ENCODE results near the gene TRIM37. TPM values are rescaled to one million over a fixed set of nuclear protein-coding genes. Genes with fewer than 3 reads are reported as not detected.

TRIM37 gene
- total RNA-seq, 1 donor from 2014 or later: 27.7 TPM

- no peak overlapping the region for H3K4me3 Mint-ChIP-seq
- no peaks in the 10 kb centered on the region for H3K4me1 Mint-ChIP-seq (ENCODE audit: low read depth)
- H3K36me3 Mint-ChIP-seq (ENCODE audit: low read depth): peaks cover 19% of the 10 kb centered on the region
- intact Hi-C loops (cut with micrococcal nuclease): no loop called here
- H3K27me3 Mint-ChIP-seq (ENCODE audit: insufficient read depth): no peaks in the 10 kb centered on the region
- no peak for DNase-seq (ENCODE audit: low spot score)
- H3K27ac Mint-ChIP-seq: no peak overlapping the region
- H3K9me3 Mint-ChIP-seq: no peaks in the 10 kb centered on the region
Measured at GRCh38 chr17:59056857-59057256, 49.8 kb downstream of the TRIM37 start.

GRCh38 chr17:59049798-59050197 is 56.9 kb downstream of the TRIM37 start:
- intact Hi-C loops (cut with micrococcal nuclease): no loop called here
- Mint-ChIP-seq H3K27me3 (ENCODE audit: insufficient read depth) (no peaks in the 10 kb centered on the region), H3K4me1 (ENCODE audit: low read depth) (no peaks in the 10 kb centered on the region), H3K9me3 (no peaks in the 10 kb centered on the region), H3K27ac (no peak overlapping the region), H3K36me3 (ENCODE audit: low read depth) (peaks cover 19% of the 10 kb centered on the region), H3K4me3 (no peak overlapping the region)
- DNase-seq (ENCODE audit: low spot score): no peak

- Mint-ChIP-seq H3K36me3 (ENCODE audit: low read depth) (peaks cover 15% of the 10 kb centered on the region), H3K9me3 (no peaks in the 10 kb centered on the region), H3K4me1 (ENCODE audit: low read depth) (no peaks in the 10 kb centered on the region), H3K27ac (no peak overlapping the region), H3K27me3 (ENCODE audit: insufficient read depth) (no peaks in the 10 kb centered on the region), H3K4me3 (no peak overlapping the region)
- no peak for DNase-seq (ENCODE audit: low spot score)
- intact Hi-C loops (cut with micrococcal nuclease): no loop called here
Measured at GRCh38 chr17:59047616-59048015, 59.1 kb downstream of the TRIM37 start.

GRCh38 chr17:59046192-59046591 is 60.5 kb downstream of the TRIM37 start:
- no peak overlapping the region for H3K4me3 Mint-ChIP-seq
- DNase-seq (ENCODE audit: low spot score): no peak
- no peaks in the 10 kb centered on the region for H3K27me3 Mint-ChIP-seq (ENCODE audit: insufficient read depth)
- no peak overlapping the region for H3K27ac Mint-ChIP-seq
- no peaks in the 10 kb centered on the region for H3K9me3 Mint-ChIP-seq
- no peaks in the 10 kb centered on the region for H3K4me1 Mint-ChIP-seq (ENCODE audit: low read depth)
- intact Hi-C loops (cut with micrococcal nuclease): no loop called here
- peaks cover 18% of the 10 kb centered on the region for H3K36me3 Mint-ChIP-seq (ENCODE audit: low read depth)

GRCh38 chr17:59038734-59039133 is 67.9 kb downstream of the TRIM37 start:
- Mint-ChIP-seq H3K4me3 (peak overlapping the region; percentile 15), H3K27ac (peak overlapping the region; percentile 29), H3K9me3 (no peaks in the 10 kb centered on the region), H3K4me1 (ENCODE audit: low read depth) (peaks cover 6% of the 10 kb centered on the region), H3K36me3 (ENCODE audit: low read depth) (peaks cover 24% of the 10 kb centered on the region), H3K27me3 (ENCODE audit: insufficient read depth) (no peaks in the 10 kb centered on the region)
- intact Hi-C loops (cut with micrococcal nuclease): no loop called here
- DNase-seq (ENCODE audit: low spot score): no peak

- H3K36me3 Mint-ChIP-seq (ENCODE audit: low read depth): peaks cover 24% of the 10 kb centered on the region
- no peaks in the 10 kb centered on the region for H3K9me3 Mint-ChIP-seq
- intact Hi-C loops (cut with micrococcal nuclease): no loop called here
- no peak overlapping the region for H3K4me3 Mint-ChIP-seq
- H3K27me3 Mint-ChIP-seq (ENCODE audit: insufficient read depth): no peaks in the 10 kb centered on the region
- peaks cover 6% of the 10 kb centered on the region for H3K4me1 Mint-ChIP-seq (ENCODE audit: low read depth)
- DNase-seq (ENCODE audit: low spot score): no peak
- H3K27ac Mint-ChIP-seq: no peak overlapping the region
Measured at GRCh38 chr17:59037960-59038359, 68.7 kb downstream of the TRIM37 start.

- Mint-ChIP-seq H3K9me3 (no peaks in the 10 kb centered on the region), H3K4me3 (no peak overlapping the region), H3K4me1 (ENCODE audit: low read depth) (peaks cover 9% of the 10 kb centered on the region), H3K27ac (no peak overlapping the region), H3K36me3 (ENCODE audit: low read depth) (peaks cover 23% of the 10 kb centered on the region), H3K27me3 (ENCODE audit: insufficient read depth) (no peaks in the 10 kb centered on the region)
- intact Hi-C loops (cut with micrococcal nuclease): no loop called here
- DNase-seq (ENCODE audit: low spot score): no peak
Measured at GRCh38 chr17:59030811-59031210, 75.9 kb downstream of the TRIM37 start.

GRCh38 chr17:59028328-59028727 is 78.4 kb downstream of the TRIM37 start:
- no peak overlapping the region for H3K4me3 Mint-ChIP-seq
- no peak overlapping the region for H3K27ac Mint-ChIP-seq
- no peak for DNase-seq (ENCODE audit: low spot score)
- no peaks in the 10 kb centered on the region for H3K27me3 Mint-ChIP-seq (ENCODE audit: insufficient read depth)
- intact Hi-C loops (cut with micrococcal nuclease): no loop called here
- H3K36me3 Mint-ChIP-seq (ENCODE audit: low read depth): peaks cover 19% of the 10 kb centered on the region
- no peaks in the 10 kb centered on the region for H3K9me3 Mint-ChIP-seq
- H3K4me1 Mint-ChIP-seq (ENCODE audit: low read depth): peaks cover 9% of the 10 kb centered on the region

- H3K27me3 Mint-ChIP-seq (ENCODE audit: insufficient read depth): no peaks in the 10 kb centered on the region
- intact Hi-C loops (cut with micrococcal nuclease): no loop called here
- DNase-seq (ENCODE audit: low spot score): no peak
- H3K4me3 Mint-ChIP-seq: no peak overlapping the region
- H3K36me3 Mint-ChIP-seq (ENCODE audit: low read depth): peaks cover 19% of the 10 kb centered on the region
- peaks cover 9% of the 10 kb centered on the region for H3K4me1 Mint-ChIP-seq (ENCODE audit: low read depth)
- peak overlapping the region; percentile 46 for H3K27ac Mint-ChIP-seq
- no peaks in the 10 kb centered on the region for H3K9me3 Mint-ChIP-seq
Measured at GRCh38 chr17:59027750-59028149, 78.9 kb downstream of the TRIM37 start.

GRCh38 chr17:59026176-59026939 is 80.3 kb downstream of the TRIM37 start:
- no peak overlapping the region for H3K27ac Mint-ChIP-seq
- H3K36me3 Mint-ChIP-seq (ENCODE audit: low read depth): peaks cover 21% of the 10 kb centered on the region
- no peak for DNase-seq (ENCODE audit: low spot score)
- intact Hi-C loops (cut with micrococcal nuclease): no loop called here
- peaks cover 9% of the 10 kb centered on the region for H3K4me1 Mint-ChIP-seq (ENCODE audit: low read depth)
- H3K9me3 Mint-ChIP-seq: peaks cover 1% of the 10 kb centered on the region
- no peaks in the 10 kb centered on the region for H3K27me3 Mint-ChIP-seq (ENCODE audit: insufficient read depth)
- no peak overlapping the region for H3K4me3 Mint-ChIP-seq

- Mint-ChIP-seq H3K36me3 (ENCODE audit: low read depth) (peaks cover 27% of the 10 kb centered on the region), H3K9me3 (peaks cover 4% of the 10 kb centered on the region), H3K27ac (no peak overlapping the region)
Measured at GRCh38 chr17:59024916-59025315, 81.8 kb downstream of the TRIM37 start.

GRCh38 chr17:59018019-59018418 is 88.7 kb downstream of the TRIM37 start:
- Mint-ChIP-seq H3K27ac (no peak overlapping the region), H3K27me3 (ENCODE audit: insufficient read depth) (no peaks in the 10 kb centered on the region), H3K4me1 (ENCODE audit: low read depth) (no peaks in the 10 kb centered on the region), H3K9me3 (peaks cover 4% of the 10 kb centered on the region), H3K36me3 (ENCODE audit: low read depth) (peaks cover 17% of the 10 kb centered on the region), H3K4me3 (no peak overlapping the region)
- intact Hi-C loops (cut with micrococcal nuclease): no loop called here
- DNase-seq (ENCODE audit: low spot score): no peak

More at GRCh38 chr17:59024916-59025315, 81.8 kb downstream of the TRIM37 start:
- DNase-seq (ENCODE audit: low spot score): no peak
- Mint-ChIP-seq H3K27me3 (ENCODE audit: insufficient read depth) (no peaks in the 10 kb centered on the region), H3K4me1 (ENCODE audit: low read depth) (peaks cover 9% of the 10 kb centered on the region), H3K4me3 (no peak overlapping the region)
- intact Hi-C loops (cut with micrococcal nuclease): no loop called here

GRCh38 chr17:59011975-59012374 is 94.7 kb downstream of the TRIM37 start:
- Mint-ChIP-seq H3K36me3 (ENCODE audit: low read depth) (peaks cover 11% of the 10 kb centered on the region), H3K4me3 (no peak overlapping the region), H3K27ac (peak overlapping the region; percentile 63), H3K27me3 (ENCODE audit: insufficient read depth) (no peaks in the 10 kb centered on the region), H3K4me1 (ENCODE audit: low read depth) (no peaks in the 10 kb centered on the region), H3K9me3 (no peaks in the 10 kb centered on the region)
- intact Hi-C loops (cut with micrococcal nuclease): no loop called here
- no peak for DNase-seq (ENCODE audit: low spot score)

GRCh38 chr17:59010026-59010425 is 96.7 kb downstream of the TRIM37 start:
- intact Hi-C loops (cut with micrococcal nuclease): no loop called here
- Mint-ChIP-seq H3K27ac (no peak overlapping the region), H3K4me3 (no peak overlapping the region), H3K36me3 (ENCODE audit: low read depth) (peaks cover 11% of the 10 kb centered on the region), H3K9me3 (no peaks in the 10 kb centered on the region), H3K4me1 (ENCODE audit: low read depth) (peaks cover under 1% of the 10 kb centered on the region), H3K27me3 (ENCODE audit: insufficient read depth) (no peaks in the 10 kb centered on the region)
- DNase-seq (ENCODE audit: low spot score): no peak

Measured in activated T-helper 1 cell treated with anti-CD3 and anti-CD28 coated beads, Interleukin-12 subunit alpha, Interleukin-12 subunit beta, Interleukin-2, Interleukin-4 antibody, amounts not matched to agents 30 ng/mL and 10 ng/mL and 1 ng/mL, durations not matched to agents 14 hours and 24 hours and 36 hours (primary cell).